Tongue (tissue), 2 donors: Measurements from ENCODE around the gene ARNT2. TPM values are rescaled to one million over a fixed set of nuclear protein-coding genes. Genes with fewer than 3 reads are reported as not detected.

Source experiments
- DNase-seq: peaks from one replicate; pipeline ENCODE4 v3.0.0-alpha.2; 2015
- total RNA-seq: library from RNA; depleted of rRNA; stranded (reverse); fragments of >200 nt; gene quantifications from one replicate; pipeline ENCODE4 v1.2.3, GENCODE V29; 2014

ARNT2 gene
- total RNA-seq, 1 donor from 2014 or later = 6.9 TPM

DNA sequence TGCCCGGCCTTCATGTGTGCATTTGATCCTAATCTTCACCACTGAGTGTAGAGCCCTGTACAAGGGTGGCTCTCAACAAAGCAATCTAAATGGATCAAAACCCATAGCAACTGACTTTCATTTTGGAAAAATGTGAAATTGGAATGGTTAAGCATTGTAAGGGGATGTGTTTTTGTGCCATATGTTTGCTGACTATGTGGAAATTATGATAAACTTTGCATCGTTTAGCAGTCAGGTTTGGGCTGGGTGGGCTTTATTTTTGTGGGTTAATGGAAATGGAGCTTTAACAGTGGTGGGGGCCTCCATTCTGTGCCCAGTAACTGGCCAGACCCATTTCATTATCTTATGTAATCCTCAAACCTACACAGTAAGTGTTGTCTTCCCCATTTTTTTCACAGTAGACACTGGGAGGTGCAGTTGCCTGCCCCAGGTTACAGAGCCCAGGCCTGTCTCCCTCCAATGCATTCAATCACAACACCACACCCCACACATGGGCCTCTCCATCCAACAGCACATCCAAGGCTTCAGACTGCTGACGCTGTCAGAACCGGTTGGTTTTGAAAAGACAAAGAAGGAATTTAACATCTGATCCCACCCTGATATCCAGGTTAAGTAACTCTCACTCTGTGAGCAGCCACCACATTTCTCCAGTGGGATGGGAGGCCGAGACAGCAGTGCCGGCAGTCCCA is 154.6 kb downstream of the ARNT2 start:
- peak; percentile 38 for DNase-seq

DNA sequence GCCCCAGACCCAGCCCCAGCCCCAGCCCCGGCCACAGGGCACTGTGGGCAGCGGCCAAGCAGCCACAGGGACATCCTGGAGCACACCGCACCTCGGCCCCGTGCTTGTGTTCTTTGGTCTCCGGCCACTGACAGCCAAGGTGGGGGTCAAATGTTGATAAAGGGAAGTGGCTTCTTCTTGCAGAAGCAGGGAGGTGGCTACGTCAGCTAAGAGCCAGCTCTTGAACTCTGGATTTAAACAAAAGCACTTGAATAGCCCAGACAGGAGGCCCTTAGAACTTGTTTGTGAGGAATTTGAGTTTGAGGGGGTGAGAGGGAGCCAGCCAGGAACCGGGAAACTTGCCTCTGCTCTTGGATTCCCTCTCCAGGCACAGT is 155.1 kb downstream of the ARNT2 start:
- no peak for DNase-seq

DNA sequence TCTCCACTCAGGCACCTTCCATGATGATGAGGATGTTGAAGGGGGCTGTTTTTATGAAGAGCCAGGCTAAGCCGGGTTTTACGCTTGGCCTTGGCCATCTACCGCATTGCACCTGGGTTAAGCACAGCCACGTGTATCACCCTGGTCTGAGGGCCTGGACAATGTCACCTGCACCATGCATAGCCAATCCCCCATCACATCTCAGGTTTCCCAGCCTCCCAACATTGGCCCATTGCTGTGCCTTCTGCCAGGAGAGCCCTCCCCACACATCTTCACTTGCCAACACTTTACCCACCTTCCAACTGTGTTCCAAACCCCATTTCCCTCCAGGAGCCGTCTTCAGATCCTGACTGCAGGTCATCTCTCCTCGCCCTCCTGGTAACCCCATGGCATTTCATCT is 155.6 kb downstream of the ARNT2 start:
- no peak for DNase-seq

DNA sequence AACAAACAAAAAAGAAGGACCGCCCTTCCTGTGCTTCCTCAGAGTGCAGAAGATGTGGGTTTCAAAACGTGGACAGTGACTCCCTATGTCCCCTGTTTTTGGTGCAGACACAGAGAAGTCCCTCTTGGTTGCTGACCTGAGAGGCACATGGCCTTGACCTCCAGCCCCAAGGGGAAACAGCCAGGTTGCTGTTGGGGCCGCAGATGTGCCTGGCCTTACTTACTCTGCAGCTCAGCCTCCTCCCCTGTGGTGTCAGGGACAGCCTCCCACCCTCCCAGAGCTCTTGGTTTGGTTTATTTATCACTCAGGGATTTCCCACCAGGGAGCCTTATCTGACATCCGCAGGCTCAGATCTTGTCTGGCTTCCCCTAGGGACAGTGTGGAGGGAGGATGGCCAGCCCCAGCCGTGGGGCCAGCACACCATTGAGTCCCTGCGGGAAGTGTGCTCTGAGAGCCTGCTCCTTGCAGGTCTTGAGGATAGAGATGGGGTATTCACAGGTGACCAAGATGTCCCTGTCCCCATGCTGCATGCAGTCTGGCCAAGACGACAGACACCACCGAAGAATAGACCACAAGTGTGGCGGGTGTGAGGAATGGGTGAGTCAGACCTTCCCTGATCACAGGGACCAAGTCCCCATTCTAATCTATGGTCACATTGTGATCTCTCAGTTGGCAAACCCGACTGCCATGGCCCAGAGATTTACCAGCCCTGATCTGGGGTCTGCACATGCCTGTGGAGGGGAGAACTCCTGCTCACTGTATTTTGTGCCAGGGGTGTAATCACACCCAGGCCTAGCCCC is 156.6 kb downstream of the ARNT2 start:
- DNase-seq = no peak

DNA sequence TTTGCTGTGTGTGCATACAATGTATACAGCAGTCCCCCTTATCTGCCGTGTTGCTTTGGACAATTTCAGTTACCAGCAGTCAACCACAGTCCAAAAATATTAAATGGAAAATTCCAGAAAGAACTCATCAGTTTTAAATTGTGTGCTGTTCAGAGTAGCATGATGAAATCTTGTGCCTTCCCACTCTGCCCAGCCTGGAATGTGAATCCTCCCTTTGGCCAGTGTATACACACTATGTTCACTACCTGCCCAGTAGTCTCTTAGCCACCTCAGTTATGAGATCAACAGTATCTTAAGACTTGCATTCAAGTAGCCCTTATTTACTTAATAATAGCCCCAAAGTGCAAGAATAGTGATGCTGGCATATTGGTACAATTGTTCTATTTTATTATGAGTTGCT is 157.3 kb downstream of the ARNT2 start:
- DNase-seq = no peak

DNA sequence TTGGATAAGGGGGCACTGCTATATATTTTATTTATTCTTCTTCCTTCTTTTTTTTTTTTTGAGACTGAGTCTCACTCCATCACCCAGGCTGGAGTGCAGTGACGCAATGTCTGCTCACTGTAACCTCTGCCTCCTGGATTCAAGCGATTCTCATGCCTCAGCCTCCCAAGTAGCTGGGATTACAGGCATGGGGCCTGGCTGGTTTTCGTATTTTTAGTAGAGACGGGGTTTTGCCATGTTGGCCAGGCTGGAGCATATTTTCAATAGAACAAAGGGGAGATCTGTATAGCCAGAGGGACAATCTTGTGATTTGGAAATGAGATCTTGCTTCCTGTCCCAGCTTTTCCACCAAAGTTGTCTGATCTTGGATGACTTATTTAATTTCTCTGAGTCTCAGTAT is 157.9 kb downstream of the ARNT2 start:
- DNase-seq = no peak

DNA sequence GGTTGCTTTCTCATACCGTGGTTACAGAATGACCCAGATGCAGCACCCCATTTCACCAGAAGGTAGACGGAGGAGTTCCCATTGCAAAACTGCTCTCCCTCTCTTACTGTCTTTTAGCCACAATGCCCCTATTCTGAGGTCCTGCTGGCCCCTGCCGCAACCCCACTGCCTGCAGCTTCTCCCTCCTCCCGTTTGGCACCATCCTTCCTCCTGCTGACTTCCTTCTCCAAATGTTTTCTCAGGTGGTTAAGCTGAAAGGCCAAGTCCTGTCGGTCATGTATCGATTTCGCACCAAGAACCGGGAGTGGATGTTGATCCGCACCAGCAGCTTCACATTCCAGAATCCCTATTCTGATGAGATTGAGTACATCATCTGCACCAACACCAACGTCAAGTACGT is 158.7 kb downstream of the ARNT2 start:
- DNase-seq = no peak

DNA sequence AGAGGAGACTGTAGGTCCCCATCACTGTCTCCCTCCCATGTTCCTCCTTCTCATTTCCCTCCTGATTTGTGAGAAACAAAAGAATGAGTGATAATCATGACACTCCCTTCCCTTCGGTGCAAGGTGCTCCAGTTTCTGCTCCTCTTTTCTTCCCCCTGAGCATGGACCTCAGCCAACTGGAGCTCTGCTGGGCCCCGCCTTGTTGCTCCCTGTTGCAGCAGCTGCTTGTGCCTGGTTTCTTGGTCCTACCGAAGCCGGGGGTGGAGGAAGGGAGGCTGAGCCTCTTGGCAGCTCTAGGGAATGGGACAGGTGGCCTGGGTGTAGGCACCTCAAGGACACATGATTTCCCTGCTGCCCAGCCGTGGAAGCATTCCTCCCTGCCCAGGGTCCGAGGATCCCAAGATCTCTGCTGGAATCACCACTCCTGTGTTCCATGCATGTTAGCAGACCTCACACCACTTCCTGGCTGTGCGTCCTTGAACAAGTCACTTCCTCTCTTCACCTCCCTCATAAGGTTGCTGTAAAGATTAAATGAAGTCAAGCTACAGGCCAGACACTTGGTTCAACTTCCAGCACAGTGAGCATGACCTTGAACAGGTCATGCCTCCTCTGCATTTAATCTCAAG is 159.3 kb downstream of the ARNT2 start:
- DNase-seq = peak; percentile 49

DNA sequence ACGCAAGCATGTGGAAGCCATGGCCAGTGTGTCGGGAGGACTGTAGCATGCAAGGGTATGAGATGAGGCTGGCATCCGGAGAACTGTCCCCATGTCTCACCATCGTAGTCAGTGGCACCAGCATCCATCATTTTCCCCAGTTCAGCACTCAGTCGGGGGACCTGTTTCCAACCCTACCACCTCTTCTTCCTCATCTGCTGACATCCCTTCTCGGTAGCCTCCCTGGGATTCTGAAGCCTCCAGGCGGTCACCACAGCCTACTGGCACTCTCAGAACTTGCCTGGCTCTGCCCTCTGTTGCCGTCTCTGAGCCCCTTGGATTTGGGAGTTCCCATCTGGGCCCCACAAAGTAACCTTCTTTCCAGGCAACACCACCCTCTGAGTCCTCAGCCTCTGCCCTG is 159.9 kb downstream of the ARNT2 start:
- DNase-seq = no peak

DNA sequence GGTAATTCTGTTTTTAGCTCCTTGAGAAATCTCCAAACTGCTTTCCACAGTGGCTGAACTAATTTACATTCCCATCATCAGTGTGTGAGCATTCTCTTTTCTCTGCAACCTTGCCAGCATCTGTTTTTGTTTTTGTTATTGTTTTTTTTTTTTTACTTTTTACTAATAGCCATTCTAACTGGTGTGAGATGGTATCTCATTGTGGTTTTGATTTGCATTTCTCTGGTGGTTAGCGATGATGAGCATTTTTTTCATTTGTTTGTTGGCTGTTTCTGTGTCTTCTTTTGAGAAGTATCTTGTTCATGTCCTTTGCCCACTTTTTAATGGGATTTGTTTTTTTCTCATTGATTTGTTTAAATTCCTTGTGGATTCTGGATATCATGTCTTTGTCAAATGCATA is 161.2 kb downstream of the ARNT2 start:
- no peak for DNase-seq

DNA sequence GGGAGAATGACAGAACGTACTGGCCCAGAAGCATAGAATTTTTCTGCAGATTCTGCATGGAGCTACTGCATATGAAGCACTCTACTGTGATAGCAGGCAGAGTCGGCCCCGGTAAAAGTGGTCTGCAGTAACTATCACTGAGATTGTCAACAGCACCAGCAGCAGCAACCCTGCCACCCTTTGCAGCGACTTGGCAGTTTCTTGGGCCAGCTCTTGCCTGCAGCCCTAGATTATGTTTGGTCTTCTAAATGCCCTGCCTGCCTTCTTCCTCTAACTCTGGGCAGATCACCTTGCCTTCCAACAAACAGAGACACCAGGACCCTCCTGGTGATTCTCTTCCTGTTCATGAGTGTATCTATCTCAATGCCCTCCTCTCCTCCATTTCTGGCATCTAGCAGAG is 161.8 kb downstream of the ARNT2 start:
- no peak for DNase-seq

DNA sequence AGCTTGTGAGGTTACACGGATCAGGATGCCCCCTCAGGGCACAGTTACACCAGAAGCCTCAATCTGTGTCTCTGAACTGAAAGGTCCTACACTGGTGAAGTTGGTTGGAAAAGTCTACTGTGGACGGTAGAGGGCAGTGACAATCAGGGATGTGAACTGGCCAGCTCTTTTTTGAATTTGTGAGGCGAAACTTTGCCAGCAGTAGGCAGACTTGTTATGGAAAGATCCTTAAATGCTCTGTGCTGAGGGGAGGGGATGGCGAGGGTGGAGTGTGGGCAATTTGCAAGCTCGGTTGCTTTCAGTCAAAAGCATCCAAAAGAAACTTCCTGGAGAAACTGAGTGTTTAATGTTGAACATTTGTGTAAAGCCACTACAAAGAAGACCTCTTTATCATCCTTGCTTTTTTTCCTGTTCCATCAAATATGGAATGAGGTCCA is 163.6 kb downstream of the ARNT2 start:
- DNase-seq = peak; percentile 91

DNA sequence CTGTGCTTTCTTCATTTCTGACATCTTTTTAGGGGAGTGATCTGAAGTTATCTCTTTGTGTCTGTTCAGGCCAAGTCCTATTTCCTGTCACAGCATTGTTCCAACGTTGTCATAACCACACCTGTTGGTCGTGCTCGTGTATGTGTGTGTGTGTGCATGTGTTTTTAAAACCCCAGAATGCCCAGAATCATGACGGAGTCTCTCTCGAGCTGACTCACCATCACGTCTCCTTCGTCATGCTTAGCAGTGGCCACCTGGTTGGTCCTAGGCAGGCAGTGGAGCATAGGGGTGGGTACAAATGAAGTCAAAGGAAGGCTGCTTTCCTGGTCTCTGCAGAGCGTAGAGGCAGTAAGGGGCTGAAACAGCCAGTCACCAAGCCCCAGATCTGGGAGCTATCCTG is 164.1 kb downstream of the ARNT2 start:
- DNase-seq = no peak

DNA sequence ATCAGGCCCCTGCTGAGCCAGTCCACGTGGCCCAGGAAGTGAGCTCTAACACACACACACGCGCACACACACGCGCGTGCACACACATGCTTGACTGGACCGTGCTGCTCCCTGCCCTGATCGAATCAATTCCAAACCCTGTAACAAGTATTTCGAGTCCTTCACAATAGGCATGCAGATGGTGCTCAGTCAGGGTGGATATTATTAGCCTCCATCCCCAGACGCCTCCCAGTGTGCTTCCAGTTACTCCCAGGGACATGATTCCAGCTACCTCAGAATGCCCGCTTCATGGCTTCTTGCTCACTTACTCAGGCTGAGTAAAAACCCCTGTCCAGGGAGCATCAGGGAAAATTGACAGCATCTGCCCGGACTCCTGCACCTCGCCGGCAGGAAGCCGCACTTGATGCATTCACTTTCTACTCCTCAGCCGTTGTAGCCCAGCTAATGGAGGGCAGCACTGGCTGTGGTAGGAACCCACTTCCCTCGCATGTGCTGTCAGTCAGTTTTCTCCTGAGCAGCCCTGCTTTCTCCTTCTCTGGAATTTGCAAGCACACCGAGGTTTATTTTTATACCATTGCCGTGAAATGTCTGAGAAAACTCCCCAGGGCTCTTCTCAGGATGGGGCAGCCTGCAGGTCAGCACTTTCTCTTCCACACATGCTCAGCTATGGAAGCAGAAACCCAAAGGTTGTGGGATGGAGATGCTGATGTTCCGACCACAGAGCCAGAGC is 164.9 kb downstream of the ARNT2 start:
- DNase-seq = no peak

DNA sequence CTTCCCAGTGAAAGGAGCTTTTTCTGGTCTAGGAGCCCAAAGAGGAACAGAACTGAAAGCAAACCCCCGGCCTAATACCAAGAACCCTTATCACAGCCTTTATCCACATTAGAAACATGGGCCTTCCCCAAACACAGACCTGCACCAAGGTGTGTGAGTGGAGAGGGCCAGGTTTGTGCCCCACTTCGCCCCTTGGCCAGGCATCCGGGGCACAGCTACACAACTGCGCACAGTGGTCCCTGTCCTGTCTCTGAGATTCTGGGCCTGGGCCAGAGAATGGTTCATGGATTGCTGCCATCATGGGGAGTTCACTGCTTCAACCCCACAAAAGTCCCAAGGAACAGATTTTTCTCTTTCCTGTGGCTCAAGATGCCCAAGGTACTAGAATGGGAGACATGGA is 165.5 kb downstream of the ARNT2 start:
- no peak for DNase-seq

DNA sequence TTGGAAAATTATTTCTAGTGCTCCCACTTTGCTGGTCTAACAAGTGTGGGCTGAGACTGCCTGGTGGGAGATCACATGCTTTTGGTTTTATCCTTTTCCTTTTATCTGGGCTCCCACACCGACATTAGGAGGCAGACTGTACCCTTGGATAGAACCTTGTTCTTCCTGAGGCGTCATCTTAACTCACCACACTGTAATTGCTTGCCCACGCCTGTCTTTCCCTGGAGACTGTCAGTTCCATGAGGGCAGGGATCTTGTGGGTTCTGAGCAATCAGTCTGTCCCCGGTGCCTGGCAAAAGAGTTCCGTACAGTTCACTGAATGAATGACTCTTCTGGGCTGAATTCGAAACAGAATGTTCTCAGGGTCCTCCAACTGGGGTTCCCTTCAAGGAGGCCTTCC is 166.4 kb downstream of the ARNT2 start:
- no peak for DNase-seq

DNA sequence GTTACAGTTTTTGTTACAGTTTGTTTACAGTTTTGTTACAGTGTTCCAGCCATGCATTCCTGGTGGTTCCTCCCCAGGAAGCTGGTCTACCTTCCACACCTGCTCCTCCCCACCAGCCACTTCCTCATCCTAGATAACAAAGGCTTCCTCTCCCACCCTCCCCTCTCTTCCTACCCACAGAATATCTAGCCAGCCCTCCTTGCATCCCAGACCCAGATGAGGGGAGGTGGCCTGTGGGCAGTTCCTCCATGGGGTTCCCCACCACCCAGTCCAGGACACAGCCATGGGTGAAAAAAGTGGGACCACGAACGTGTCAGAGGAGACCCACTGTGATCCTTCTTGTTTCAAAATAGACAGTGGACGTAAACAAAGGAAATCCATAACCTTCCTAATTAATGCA is 168.2 kb downstream of the ARNT2 start:
- DNase-seq = no peak

DNA sequence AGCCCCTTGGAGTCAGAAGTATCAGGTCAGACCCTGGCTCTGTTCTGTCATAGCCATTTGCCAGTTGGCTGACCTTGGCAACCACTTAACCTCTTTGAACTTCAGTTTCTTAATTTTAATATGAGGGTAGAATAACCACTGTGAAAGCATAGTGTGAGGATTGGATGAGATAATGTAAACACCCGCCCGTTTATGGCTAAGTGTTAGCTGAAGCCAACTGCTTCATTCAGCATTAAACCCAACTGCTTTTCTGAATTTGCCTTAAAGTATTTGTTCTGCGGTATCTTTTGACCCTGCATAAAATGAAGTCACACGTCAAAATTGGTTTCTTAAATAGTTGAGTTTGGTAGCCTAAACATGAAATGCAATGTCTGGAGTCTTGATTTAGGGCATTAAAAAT is 169.4 kb downstream of the ARNT2 start:
- DNase-seq = no peak

DNA sequence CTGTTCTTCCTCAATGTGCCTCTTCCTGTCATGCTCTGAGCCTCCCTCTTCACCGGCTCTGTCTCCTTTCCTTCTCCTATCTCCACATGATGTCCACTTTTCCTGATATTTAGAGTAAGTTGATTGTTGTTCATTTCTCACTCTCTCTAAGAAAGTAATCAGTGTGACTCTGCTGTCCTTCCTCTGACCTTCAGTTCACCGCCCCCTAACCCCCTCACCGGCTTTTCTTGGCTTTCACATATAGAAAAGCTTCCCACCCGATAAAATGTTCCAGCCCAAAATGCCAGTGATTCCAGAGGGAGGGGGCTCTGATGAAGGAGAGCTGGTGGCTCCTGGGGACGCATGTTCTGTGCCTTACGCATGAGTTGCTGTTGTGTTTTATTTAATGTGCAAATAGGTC is 170.4 kb downstream of the ARNT2 start:
- no peak for DNase-seq

DNA sequence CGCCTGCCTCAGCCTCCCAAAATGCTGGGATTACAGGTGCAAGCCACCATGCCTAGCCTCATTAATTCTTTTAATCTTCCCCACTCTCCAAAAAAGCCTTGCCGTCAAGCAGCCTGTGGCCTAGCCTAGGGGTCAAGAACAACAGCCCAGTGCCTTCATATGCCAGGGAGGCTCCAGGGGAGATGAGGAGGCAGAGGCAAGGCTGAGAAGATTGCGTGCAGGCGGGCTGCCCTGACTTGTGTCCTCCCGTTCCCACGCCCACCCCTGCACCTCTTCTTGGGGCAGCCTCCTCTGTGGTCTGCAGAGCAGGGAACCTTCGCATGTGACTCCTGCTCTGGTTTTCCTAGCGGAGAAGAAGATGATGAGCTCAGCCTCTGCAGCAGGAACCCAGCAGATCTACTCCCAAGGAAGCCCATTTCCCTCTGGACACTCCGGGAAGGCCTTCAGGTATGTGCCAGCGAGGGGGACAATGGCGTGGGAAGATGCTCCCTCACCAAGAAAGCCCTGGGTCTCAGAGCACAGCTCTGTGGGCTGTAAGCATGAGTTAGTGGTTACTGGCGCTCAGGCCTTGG is 172.4 kb downstream of the ARNT2 start:
- no peak for DNase-seq

DNA sequence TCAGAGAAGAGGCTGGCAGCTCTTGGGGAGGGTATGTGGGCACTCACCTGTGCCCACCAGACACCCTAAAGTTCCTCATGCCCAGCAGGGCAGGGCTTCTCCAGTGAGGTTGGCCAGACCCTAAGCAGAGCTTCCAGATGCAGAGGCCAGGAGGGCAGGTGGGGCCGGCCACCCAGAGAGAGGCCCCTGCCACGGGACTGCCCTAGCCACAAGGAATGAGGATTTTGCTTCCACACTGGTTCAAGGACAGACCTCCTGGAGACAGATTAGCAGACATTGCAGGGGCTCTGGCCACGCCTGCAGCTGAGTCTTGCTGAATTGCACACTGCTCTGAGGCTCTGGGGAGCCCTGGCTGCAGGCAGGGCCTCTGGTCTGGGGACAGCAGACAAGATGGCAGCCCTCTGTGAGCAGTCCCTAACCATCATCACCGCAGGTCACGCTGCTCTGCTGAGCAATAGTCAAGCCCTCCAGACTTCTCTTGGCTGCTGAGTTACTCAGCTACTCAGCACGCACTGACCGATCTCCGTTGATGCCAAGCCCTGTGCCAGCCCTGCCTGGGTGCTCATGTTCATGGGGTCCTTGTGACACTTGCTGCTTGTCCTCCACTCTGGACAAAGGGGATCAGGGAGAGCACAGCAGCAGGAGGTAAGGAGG is 173.5 kb downstream of the ARNT2 start:
- no peak for DNase-seq

DNA sequence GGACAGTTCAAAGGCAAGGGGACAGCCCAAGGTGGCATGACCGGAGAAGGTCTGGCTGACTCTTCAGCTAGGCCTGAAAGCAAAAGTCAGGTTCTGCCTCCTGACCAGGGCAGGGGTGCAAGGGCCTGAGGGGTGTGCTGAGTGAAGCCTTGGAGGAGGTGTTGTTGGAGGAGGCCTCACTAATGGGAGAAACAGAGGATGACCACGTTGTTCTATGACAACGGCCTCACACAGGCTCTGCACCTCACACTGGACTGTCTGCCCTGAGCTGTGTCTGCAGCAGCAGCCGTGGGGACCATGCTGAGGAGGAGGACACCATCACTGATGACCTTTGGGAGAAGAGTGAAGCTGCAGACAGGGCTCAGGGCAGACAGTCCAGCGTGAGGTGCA is 174.0 kb downstream of the ARNT2 start:
- no peak for DNase-seq
